Body of pancreas (tissue), 4 donors: ENCODE results near the gene EDC4. TPM values are rescaled to one million over a fixed set of nuclear protein-coding genes. Genes with fewer than 3 reads are reported as not detected.

Source experiments
- ATAC-seq: fragments of 150-250 bp; one replicate; pipeline ENCODE4 v1.9.1; 2016
- DNase-seq, 4 donors: peaks; one replicate each; pipeline ENCODE4 v3.0.0-alpha.2; 2019
- H3K27ac ChIP-seq, 4 donors: fragments of 200-600 bp; sonication (generic); 1 replicate in 3 of 4; 2 replicates in 1 of 4; pipeline versions ENCODE4 v1.5.1 to v1.6.1; 2016 to 2019; ENCODE audit warnings: mild to moderate bottlenecking in 1 of 4, mixed read lengths in 1 of 4, moderate library complexity in 1 of 4
- H3K27me3 ChIP-seq, 2 donors: fragments of 200-600 bp; sonication (generic); one replicate each; pipeline ENCODE4 v1.6.0; 2016; ENCODE audit warnings: mild to moderate bottlenecking in 1 of 2
- H3K36me3 ChIP-seq, 2 donors: fragments of 200-600 bp; sonication (generic); replicated peaks in 1 of 2; 2 replicates each; pipeline ENCODE4 v1.5.1; 2016; ENCODE audit warnings: low read depth in 2 of 2; ENCODE audit not compliant: insufficient read depth in 1 of 2
- H3K4me1 ChIP-seq: fragments of 200-600 bp; sonication (generic); one replicate; pipeline ENCODE4 v1.6.0; 2016
- H3K4me3 ChIP-seq, 2 donors: fragments of 200-600 bp; sonication (generic); 1 replicate in 1 of 2; 2 replicates in 1 of 2; pipeline ENCODE4 v1.5.1; 2016 to 2019
- H3K9me3 ChIP-seq, 3 donors: fragments of 200-600 bp; sonication (generic); 1 replicate in 2 of 3; 2 replicates in 1 of 3; pipeline ENCODE4 v1.5.1; 2016
- POLR2A ChIP-seq, 3 donors: fragments of 450-650 bp; IDR thresholded peaks; one replicate each; pipeline ENCODE4 v1.6.1; 2016; ENCODE audit warnings: antibody characterized with exemption in 3 of 3, mild to moderate bottlenecking in 2 of 3
- WGBS, 2 donors: methylation state at CpG; one replicate each; pipeline ENCODE4 v1.1.5; 2017; 5-methylcytosine and 5-hydroxymethylcytosine counted together
- intact Hi-C: fragments of 100-400 bp; cut with DNase I; formaldehyde crosslinking; loops from one replicate; pipeline ENCODE4 v1.15.1; 2023
- small RNA-seq: library from RNA; depleted of rRNA; stranded (forward); fragments of <200 nt; gene quantifications from one replicate; pipeline ENCODE3, GENCODE V24; 2016
- total RNA-seq, 2 donors: library from RNA; depleted of rRNA; stranded (reverse); fragments of >200 nt; gene quantifications; one replicate each; pipeline ENCODE4 v1.1.0, GENCODE V29; 2016
- TF ChIP-seq, protein P1 (sequence below), 7 experiments: fragments of 450-650 bp in 4 of 7; fragments of 200-600 bp in 3 of 7; sonication (generic) in 3 of 7; IDR thresholded peaks; one replicate each; pipeline ENCODE4 v1.5.1; 2016 to 2019; ENCODE audit warnings: antibody characterized with exemption in 7 of 7

Gene EDC4
- total RNA-seq, 2 donors from 2014 or later = 26.7 to 55.7 TPM

DNA sequence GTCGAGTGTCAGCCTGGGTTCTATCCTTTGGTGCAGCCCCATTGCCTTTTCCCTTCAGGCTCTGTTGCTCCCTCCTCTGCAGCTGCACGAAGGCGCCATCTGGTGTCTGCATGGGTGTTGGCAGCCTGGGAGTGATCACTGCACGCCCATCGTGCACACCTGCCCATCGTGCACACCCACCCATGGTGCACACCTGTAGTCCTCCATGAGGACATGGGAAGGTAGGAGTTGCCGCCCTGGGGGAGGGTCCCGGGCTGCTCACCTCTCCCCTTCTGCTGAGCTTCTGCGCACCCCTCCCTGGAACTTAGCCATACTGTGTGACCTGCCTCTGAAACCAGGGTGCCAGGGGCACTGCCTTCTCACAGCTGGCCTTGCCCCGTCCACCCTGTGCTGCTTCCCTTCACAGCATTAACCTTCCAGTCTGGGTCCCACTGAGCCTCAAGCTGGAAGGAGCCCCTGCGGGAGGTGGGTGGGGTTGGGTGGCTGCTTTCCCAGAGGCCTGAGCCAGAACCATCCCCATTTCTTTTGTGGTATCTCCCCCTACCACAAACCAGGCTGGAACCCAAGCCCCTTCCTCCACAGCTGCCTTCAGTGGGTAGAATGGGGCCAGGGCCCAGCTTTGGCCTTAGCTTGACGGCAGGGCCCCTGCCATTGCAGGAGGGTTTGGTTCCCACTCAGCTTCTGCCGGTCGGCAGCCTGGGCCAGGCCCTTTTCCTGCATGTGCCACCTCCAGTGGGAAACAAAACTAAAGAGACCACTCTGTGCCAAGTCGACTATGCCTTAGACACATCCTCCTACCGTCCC lies 55.9 kb downstream of the EDC4 start:
- 26 to 35% methylated on average over 8 to 16 of the region's 16 CpGs for WGBS, 2 donors
- ATAC-seq (peak; percentile 34), DNase-seq (peak; percentile 84 to 85 (median 84))
- no peak overlapping the region for H3K4me3 ChIP-seq
- intact Hi-C loops = no loop called here
- no peaks in the 10 kb centered on the region for H3K27me3 ChIP-seq
- no peaks in the 10 kb centered on the region for H3K9me3 ChIP-seq
- TF ChIP-seq POLR2A (IDR thresholded peaks at IDR 0.05) = peak; percentile 36 to 60 (median 47)
- TF ChIP-seq, protein P1, sequence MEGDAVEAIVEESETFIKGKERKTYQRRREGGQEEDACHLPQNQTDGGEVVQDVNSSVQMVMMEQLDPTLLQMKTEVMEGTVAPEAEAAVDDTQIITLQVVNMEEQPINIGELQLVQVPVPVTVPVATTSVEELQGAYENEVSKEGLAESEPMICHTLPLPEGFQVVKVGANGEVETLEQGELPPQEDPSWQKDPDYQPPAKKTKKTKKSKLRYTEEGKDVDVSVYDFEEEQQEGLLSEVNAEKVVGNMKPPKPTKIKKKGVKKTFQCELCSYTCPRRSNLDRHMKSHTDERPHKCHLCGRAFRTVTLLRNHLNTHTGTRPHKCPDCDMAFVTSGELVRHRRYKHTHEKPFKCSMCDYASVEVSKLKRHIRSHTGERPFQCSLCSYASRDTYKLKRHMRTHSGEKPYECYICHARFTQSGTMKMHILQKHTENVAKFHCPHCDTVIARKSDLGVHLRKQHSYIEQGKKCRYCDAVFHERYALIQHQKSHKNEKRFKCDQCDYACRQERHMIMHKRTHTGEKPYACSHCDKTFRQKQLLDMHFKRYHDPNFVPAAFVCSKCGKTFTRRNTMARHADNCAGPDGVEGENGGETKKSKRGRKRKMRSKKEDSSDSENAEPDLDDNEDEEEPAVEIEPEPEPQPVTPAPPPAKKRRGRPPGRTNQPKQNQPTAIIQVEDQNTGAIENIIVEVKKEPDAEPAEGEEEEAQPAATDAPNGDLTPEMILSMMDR (IDR thresholded peaks at IDR 0.05) = peak; percentile 65 to 95 (median 84)
- peaks cover 87% of the 10 kb centered on the region for H3K4me1 ChIP-seq
- H3K27ac ChIP-seq = peak overlapping the region in 3 of 4 donors; percentile 79 to 84 (median 82)
- H3K36me3 ChIP-seq = no peaks in the 10 kb centered on the region

DNA sequence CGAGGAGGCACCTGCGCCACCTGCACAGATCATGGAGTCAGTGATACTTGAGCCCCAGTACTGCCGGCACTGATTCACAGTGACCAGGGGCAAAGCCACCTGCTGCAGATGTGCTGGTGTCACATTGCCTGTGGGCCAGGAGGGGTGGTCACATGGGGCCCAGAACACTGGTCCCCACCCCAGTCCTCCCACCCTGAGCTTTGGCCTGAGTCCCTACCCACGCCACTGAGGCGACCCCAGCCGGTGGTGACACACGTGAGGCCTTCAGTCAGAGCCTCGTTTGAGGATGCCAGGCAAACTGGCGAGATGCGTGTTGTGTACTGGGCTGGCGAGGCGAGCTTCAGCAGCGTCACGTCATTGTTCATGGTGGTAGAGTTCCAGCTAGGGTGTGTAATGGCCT lies 57.3 kb downstream of the EDC4 start:
- WGBS, 2 donors = 59 to 63% methylated on average over 2 to 14 of the region's 14 CpGs
- H3K27ac ChIP-seq = peak overlapping the region; percentile 58 to 82 (median 80)
- TF ChIP-seq, protein P1 (IDR thresholded peaks at IDR 0.05) = no peak
- TF ChIP-seq POLR2A (IDR thresholded peaks at IDR 0.05) = no peak
- H3K9me3 ChIP-seq = no peaks in the 10 kb centered on the region
- intact Hi-C loops = no loop called here
- H3K27me3 ChIP-seq = no peaks in the 10 kb centered on the region
- H3K36me3 ChIP-seq = no peaks in the 10 kb centered on the region
- ATAC-seq = no peak
- peaks cover 89% of the 10 kb centered on the region for H3K4me1 ChIP-seq
- DNase-seq = peak in 2 of 4 donors; percentile 38 to 48
- peak overlapping the region in 1 of 2 donors; percentile 16 for H3K4me3 ChIP-seq

DNA sequence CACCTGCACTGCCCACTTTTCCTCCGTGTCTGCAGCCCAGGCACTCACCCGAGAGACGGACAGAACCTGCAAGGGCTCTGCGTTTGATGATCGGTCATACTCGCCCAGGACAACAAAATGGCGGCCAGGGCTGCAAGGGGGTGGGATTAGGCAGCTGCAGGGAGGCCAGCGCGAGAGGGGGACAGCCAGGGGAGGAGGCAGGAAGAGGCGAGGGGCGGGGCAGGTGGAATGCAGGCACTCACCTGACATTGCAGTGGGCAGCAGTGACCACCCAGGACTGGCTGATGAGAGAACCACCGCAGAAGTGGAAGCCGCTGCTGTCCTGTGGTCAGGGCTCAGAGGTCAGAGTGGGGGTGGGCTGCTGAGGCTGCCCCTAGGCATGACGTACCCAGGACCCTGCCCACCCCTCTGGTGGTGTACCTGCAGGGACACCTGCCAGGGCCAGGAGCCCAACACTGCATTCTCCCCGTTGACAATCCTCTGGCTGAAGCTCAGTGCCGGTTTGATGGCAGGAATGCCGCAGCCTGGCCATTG lies 57.9 kb downstream of the EDC4 start:
- H3K4me3 ChIP-seq = peak overlapping the region in 1 of 2 donors; percentile 16
- H3K27me3 ChIP-seq = no peaks in the 10 kb centered on the region
- DNase-seq = peak in 3 of 4 donors; percentile 50 to 58 (median 53)
- H3K4me1 ChIP-seq = peaks cover 87% of the 10 kb centered on the region
- intact Hi-C loops = no loop called here
- no peak for TF ChIP-seq POLR2A (IDR thresholded peaks at IDR 0.05)
- TF ChIP-seq, protein P1 (IDR thresholded peaks at IDR 0.05) = no peak
- no peaks in the 10 kb centered on the region for H3K36me3 ChIP-seq
- H3K9me3 ChIP-seq = no peaks in the 10 kb centered on the region
- ATAC-seq = no peak
- H3K27ac ChIP-seq = peak overlapping the region; percentile 78 to 82 (median 80)
- WGBS, 2 donors = 45 to 59% methylated on average over 14 to 17 of the region's 17 CpGs

Small RNA genes within 50 kb of the gene (small RNA-seq; reads per million reads assigned to genes)
- gene AC040162.2 (not detected), gene NRN1L (not detected)

Other genes starting within 250 kb of the EDC4 start
- 1 to 10 TPM in 1 of 2 donors, under 1 TPM in 1; 0.52 to 2.3 TPM for gene CARMIL2, start 227.9 kb upstream of the EDC4 start, total RNA-seq
- 10 to 100 TPM; 11.4 to 33.6 TPM for gene ACD, start 212.8 kb upstream of the EDC4 start, total RNA-seq
- gene PARD6A, start 212.1 kb upstream of the EDC4 start, total RNA-seq = 10 to 100 TPM; 21.1 to 22.8 TPM
- 10 to 100 TPM; 68.0 to 91.0 TPM for gene ENKD1, start 206.3 kb upstream of the EDC4 start, total RNA-seq
- gene C16orf86, start 206.2 kb upstream of the EDC4 start, total RNA-seq = 1 to 10 TPM; 7.5 to 9.6 TPM
- 10 to 100 TPM; 15.8 to 18.1 TPM for gene GFOD2, start 153.7 kb upstream of the EDC4 start, total RNA-seq
- gene RANBP10, start 66.5 kb upstream of the EDC4 start, total RNA-seq = 1 to 10 TPM; 6.3 to 9.3 TPM
- 1 to 10 TPM in 1 of 2 donors, not detected in 1; 1.6 TPM for gene TSNAXIP1, start 66.2 kb upstream of the EDC4 start, total RNA-seq
- gene THAP11, start 30.7 kb upstream of the EDC4 start, total RNA-seq = 10 to 100 TPM; 23.7 to 42.8 TPM
- gene NUTF2, start 26.1 kb upstream of the EDC4 start, total RNA-seq = 10 to 100 TPM; 39.2 to 42.8 TPM
- gene CENPT, start 25.4 kb upstream of the EDC4 start, total RNA-seq = 100 to 1,000 TPM in 1 of 2 donors, 10 to 100 TPM in 1; 57.1 to 122 TPM
- gene NRN1L, start 11.8 kb downstream of the EDC4 start, total RNA-seq = not detected
- gene PSKH1, start 20.2 kb downstream of the EDC4 start, total RNA-seq = 10 to 100 TPM; 15.0 to 16.8 TPM
- gene CTRL, start 58.8 kb downstream of the EDC4 start, total RNA-seq = 1,000 to 10,000 TPM in 1 of 2 donors, 100 to 1,000 TPM in 1; 286 to 1,726 TPM
- 10 to 100 TPM; 16.2 to 26.7 TPM for gene PSMB10, start 63.8 kb downstream of the EDC4 start, total RNA-seq
- gene LCAT, start 71.1 kb downstream of the EDC4 start, total RNA-seq = 10 to 100 TPM in 1 of 2 donors, 1 to 10 TPM in 1; 7.5 to 17.8 TPM
- gene SLC12A4, start 95.6 kb downstream of the EDC4 start, total RNA-seq = 10 to 100 TPM; 23.3 to 61.3 TPM
- gene DPEP3, start 107.4 kb downstream of the EDC4 start, total RNA-seq = not detected
- gene DPEP2, start 126.4 kb downstream of the EDC4 start, total RNA-seq = 1 to 10 TPM in 1 of 2 donors, under 1 TPM in 1; 0.78 to 1.3 TPM
- gene DPEP2NB, start 142.9 kb downstream of the EDC4 start, total RNA-seq = not detected
- 10 to 100 TPM in 1 of 2 donors, 1 to 10 TPM in 1; 3.4 to 13.2 TPM for gene DDX28, start 150.2 kb downstream of the EDC4 start, total RNA-seq
- 1 to 10 TPM; 3.1 to 3.6 TPM for gene DUS2, start 150.2 kb downstream of the EDC4 start, total RNA-seq
- 10 to 100 TPM; 15.5 to 19.5 TPM for gene NFATC3, start 212.3 kb downstream of the EDC4 start, total RNA-seq